ENCODE data around the gene CSF2.

Gene CSF2

GRCh38 chr5:132075719-132076077 is 2.1 kb downstream of the CSF2 start:
- no peaks in the 10 kb centered on the region for H3K36me3 ChIP-seq (ENCODE audit: control insufficient read depth, insufficient read depth, low read length)
- H3K27ac ChIP-seq (ENCODE audit: insufficient read depth, low read length, poor library complexity, severe bottlenecking): no peak overlapping the region
- peaks cover 24% of the 10 kb centered on the region for H3K4me1 ChIP-seq (ENCODE audit: control insufficient read depth, insufficient read depth, low read length, poor library complexity, severe bottlenecking)
- H3K4me3 ChIP-seq (ENCODE audit: insufficient read depth, low read depth, low read length, poor library complexity, severe bottlenecking): no peak overlapping the region
- H3K9me3 ChIP-seq (ENCODE audit: control insufficient read depth, low read length): no peaks in the 10 kb centered on the region
- no peak for DNase-seq
- no peaks in the 10 kb centered on the region for H3K27me3 ChIP-seq (replicated peaks; ENCODE audit: control insufficient read depth, insufficient read depth, low read length, poor library complexity, severe bottlenecking)

- Histone ChIP-seq H3K36me3 (ENCODE audit: control insufficient read depth, insufficient read depth, low read length) (no peaks in the 10 kb centered on the region), H3K27me3 (replicated peaks; ENCODE audit: control insufficient read depth, insufficient read depth, low read length, poor library complexity, severe bottlenecking) (no peaks in the 10 kb centered on the region), H3K27ac (ENCODE audit: insufficient read depth, low read length, poor library complexity, severe bottlenecking) (peak overlapping the region; percentile 22), H3K4me1 (ENCODE audit: control insufficient read depth, insufficient read depth, low read length, poor library complexity, severe bottlenecking) (peaks cover 24% of the 10 kb centered on the region), H3K4me3 (ENCODE audit: insufficient read depth, low read depth, low read length, poor library complexity, severe bottlenecking) (no peak overlapping the region), H3K9me3 (ENCODE audit: control insufficient read depth, low read length) (no peaks in the 10 kb centered on the region)
- DNase-seq: no peak
Observed at GRCh38 chr5:132076202-132076830, 2.7 kb downstream of the CSF2 start.

DNA sequence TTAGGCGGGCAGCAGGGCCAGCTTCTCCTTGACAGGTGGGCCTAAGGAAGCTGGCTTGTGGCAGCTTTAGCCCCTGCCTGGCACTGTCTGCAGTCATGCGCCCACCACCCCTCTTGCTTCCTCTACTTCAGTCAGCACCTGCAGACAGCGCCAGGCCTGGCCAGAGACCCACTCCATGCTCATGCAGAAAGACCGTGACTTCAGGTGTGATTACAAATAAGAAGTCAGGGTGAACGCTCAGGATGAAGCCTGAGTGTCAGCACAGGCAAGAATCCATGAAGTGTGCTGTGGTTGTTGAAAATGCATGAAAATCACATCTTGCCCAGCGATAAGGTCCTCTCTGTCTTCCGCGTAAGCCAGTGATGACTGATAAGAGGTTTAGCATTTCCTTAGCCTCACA is 3.4 kb downstream of the CSF2 start:
- Histone ChIP-seq H3K27ac (ENCODE audit: insufficient read depth, low read length, poor library complexity, severe bottlenecking) (peak overlapping the region; percentile 22), H3K4me1 (ENCODE audit: control insufficient read depth, insufficient read depth, low read length, poor library complexity, severe bottlenecking) (peaks cover 24% of the 10 kb centered on the region), H3K27me3 (replicated peaks; ENCODE audit: control insufficient read depth, insufficient read depth, low read length, poor library complexity, severe bottlenecking) (no peaks in the 10 kb centered on the region), H3K9me3 (ENCODE audit: control insufficient read depth, low read length) (no peaks in the 10 kb centered on the region), H3K4me3 (ENCODE audit: insufficient read depth, low read depth, low read length, poor library complexity, severe bottlenecking) (no peak overlapping the region), H3K36me3 (ENCODE audit: control insufficient read depth, insufficient read depth, low read length) (no peaks in the 10 kb centered on the region)
- no peak for DNase-seq

- Histone ChIP-seq H3K4me3 (ENCODE audit: insufficient read depth, low read depth, low read length, poor library complexity, severe bottlenecking) (no peak overlapping the region), H3K4me1 (ENCODE audit: control insufficient read depth, insufficient read depth, low read length, poor library complexity, severe bottlenecking) (peaks cover 28% of the 10 kb centered on the region), H3K27me3 (replicated peaks; ENCODE audit: control insufficient read depth, insufficient read depth, low read length, poor library complexity, severe bottlenecking) (no peaks in the 10 kb centered on the region), H3K36me3 (ENCODE audit: control insufficient read depth, insufficient read depth, low read length) (no peaks in the 10 kb centered on the region), H3K27ac (ENCODE audit: insufficient read depth, low read length, poor library complexity, severe bottlenecking) (no peak overlapping the region), H3K9me3 (ENCODE audit: control insufficient read depth, low read length) (no peaks in the 10 kb centered on the region)
- DNase-seq: no peak
Observed at GRCh38 chr5:132079081-132079480, 5.5 kb downstream of the CSF2 start.

DNA sequence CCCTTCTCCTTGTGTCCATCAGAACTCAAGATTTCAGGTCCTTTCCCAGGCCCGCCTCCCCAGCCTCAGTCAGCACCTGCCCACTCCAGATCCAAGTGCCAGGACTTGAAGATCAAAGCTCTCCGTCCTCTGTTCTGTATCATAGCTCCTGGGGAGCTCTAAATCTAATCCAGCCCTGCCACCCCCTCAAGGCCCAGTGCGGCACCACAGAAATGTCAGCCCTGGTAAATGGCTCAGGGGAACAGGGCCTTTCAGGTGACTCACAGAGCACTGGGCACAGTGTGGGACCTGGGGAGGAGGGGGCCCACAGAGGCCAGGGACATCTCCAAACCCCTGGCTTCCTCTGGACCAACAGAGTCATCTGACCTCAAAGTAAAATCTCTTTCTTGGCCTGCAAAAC is 6.0 kb downstream of the CSF2 start:
- Histone ChIP-seq H3K9me3 (ENCODE audit: control insufficient read depth, low read length) (no peaks in the 10 kb centered on the region), H3K4me3 (ENCODE audit: insufficient read depth, low read depth, low read length, poor library complexity, severe bottlenecking) (no peak overlapping the region), H3K27ac (ENCODE audit: insufficient read depth, low read length, poor library complexity, severe bottlenecking) (no peak overlapping the region), H3K36me3 (ENCODE audit: control insufficient read depth, insufficient read depth, low read length) (no peaks in the 10 kb centered on the region), H3K4me1 (ENCODE audit: control insufficient read depth, insufficient read depth, low read length, poor library complexity, severe bottlenecking) (peaks cover 28% of the 10 kb centered on the region), H3K27me3 (replicated peaks; ENCODE audit: control insufficient read depth, insufficient read depth, low read length, poor library complexity, severe bottlenecking) (no peaks in the 10 kb centered on the region)
- no peak for DNase-seq

DNA sequence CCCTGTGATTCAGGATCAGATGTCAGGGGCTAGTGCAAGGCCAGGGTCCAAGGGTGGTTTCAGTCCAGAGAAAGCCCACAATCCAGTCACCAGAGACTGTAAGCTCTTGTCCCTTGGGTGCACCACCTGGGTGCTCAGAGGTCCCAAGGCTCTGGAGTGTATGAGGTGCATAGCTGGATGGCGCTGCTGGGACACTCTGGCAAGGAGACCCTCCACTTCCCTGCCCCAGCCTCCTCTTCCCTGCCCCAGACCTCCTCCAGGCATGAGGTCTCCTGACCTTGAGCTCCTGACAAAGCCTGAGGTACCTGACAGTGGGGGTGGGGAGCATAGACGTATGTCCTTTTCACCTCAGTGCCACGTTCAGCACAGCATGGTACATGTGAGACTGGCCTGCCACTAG is 7.0 kb downstream of the CSF2 start:
- Histone ChIP-seq H3K4me1 (ENCODE audit: control insufficient read depth, insufficient read depth, low read length, poor library complexity, severe bottlenecking) (peaks cover 25% of the 10 kb centered on the region), H3K9me3 (ENCODE audit: control insufficient read depth, low read length) (no peaks in the 10 kb centered on the region), H3K27ac (ENCODE audit: insufficient read depth, low read length, poor library complexity, severe bottlenecking) (no peak overlapping the region), H3K36me3 (ENCODE audit: control insufficient read depth, insufficient read depth, low read length) (no peaks in the 10 kb centered on the region), H3K4me3 (ENCODE audit: insufficient read depth, low read depth, low read length, poor library complexity, severe bottlenecking) (no peak overlapping the region), H3K27me3 (replicated peaks; ENCODE audit: control insufficient read depth, insufficient read depth, low read length, poor library complexity, severe bottlenecking) (no peaks in the 10 kb centered on the region)
- DNase-seq: no peak

DNA sequence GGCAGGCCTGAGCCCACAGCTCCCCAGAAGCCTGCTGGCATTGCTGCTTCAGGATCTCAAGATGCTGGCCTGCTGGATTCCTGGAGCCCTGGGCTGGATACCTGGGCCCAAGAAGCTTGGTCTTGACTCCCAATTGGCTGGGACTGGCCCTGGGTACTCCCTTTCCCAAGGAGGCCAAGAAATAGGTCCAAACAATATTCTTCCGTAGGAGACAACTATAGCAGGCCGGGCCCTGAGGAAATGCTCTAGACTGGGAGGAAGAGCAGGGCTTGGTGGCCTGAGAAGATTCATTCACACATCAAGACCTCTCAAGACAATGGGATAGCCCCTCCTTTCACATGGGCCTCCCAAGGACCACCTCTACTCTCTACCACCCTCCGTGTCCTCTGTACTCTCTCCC is 7.9 kb downstream of the CSF2 start:
- no peaks in the 10 kb centered on the region for H3K9me3 ChIP-seq (ENCODE audit: control insufficient read depth, low read length)
- H3K27ac ChIP-seq (ENCODE audit: insufficient read depth, low read length, poor library complexity, severe bottlenecking): no peak overlapping the region
- H3K36me3 ChIP-seq (ENCODE audit: control insufficient read depth, insufficient read depth, low read length): no peaks in the 10 kb centered on the region
- peaks cover 21% of the 10 kb centered on the region for H3K4me1 ChIP-seq (ENCODE audit: control insufficient read depth, insufficient read depth, low read length, poor library complexity, severe bottlenecking)
- H3K4me3 ChIP-seq (ENCODE audit: insufficient read depth, low read depth, low read length, poor library complexity, severe bottlenecking): no peak overlapping the region
- no peaks in the 10 kb centered on the region for H3K27me3 ChIP-seq (replicated peaks; ENCODE audit: control insufficient read depth, insufficient read depth, low read length, poor library complexity, severe bottlenecking)
- no peak for DNase-seq

GRCh38 chr5:132082329-132083023 is 8.9 kb downstream of the CSF2 start:
- Histone ChIP-seq H3K4me1 (ENCODE audit: control insufficient read depth, insufficient read depth, low read length, poor library complexity, severe bottlenecking) (peaks cover 16% of the 10 kb centered on the region), H3K36me3 (ENCODE audit: control insufficient read depth, insufficient read depth, low read length) (no peaks in the 10 kb centered on the region), H3K27me3 (replicated peaks; ENCODE audit: control insufficient read depth, insufficient read depth, low read length, poor library complexity, severe bottlenecking) (no peaks in the 10 kb centered on the region), H3K9me3 (ENCODE audit: control insufficient read depth, low read length) (no peaks in the 10 kb centered on the region), H3K4me3 (ENCODE audit: insufficient read depth, low read depth, low read length, poor library complexity, severe bottlenecking) (no peak overlapping the region), H3K27ac (ENCODE audit: insufficient read depth, low read length, poor library complexity, severe bottlenecking) (no peak overlapping the region)
- no peak for DNase-seq

- no peak for DNase-seq
- peaks cover 16% of the 10 kb centered on the region for H3K4me1 ChIP-seq (ENCODE audit: control insufficient read depth, insufficient read depth, low read length, poor library complexity, severe bottlenecking)
- H3K27me3 ChIP-seq (replicated peaks; ENCODE audit: control insufficient read depth, insufficient read depth, low read length, poor library complexity, severe bottlenecking): no peaks in the 10 kb centered on the region
- H3K4me3 ChIP-seq (ENCODE audit: insufficient read depth, low read depth, low read length, poor library complexity, severe bottlenecking): no peak overlapping the region
- no peak overlapping the region for H3K27ac ChIP-seq (ENCODE audit: insufficient read depth, low read length, poor library complexity, severe bottlenecking)
- H3K36me3 ChIP-seq (ENCODE audit: control insufficient read depth, insufficient read depth, low read length): no peaks in the 10 kb centered on the region
- no peaks in the 10 kb centered on the region for H3K9me3 ChIP-seq (ENCODE audit: control insufficient read depth, low read length)
Observed at GRCh38 chr5:132083071-132083678, 9.6 kb downstream of the CSF2 start.

GRCh38 chr5:132085686-132086085 is 12.1 kb downstream of the CSF2 start:
- no peak for DNase-seq
- Histone ChIP-seq H3K27me3 (replicated peaks; ENCODE audit: control insufficient read depth, insufficient read depth, low read length, poor library complexity, severe bottlenecking) (no peaks in the 10 kb centered on the region), H3K4me3 (ENCODE audit: insufficient read depth, low read depth, low read length, poor library complexity, severe bottlenecking) (no peak overlapping the region), H3K36me3 (ENCODE audit: control insufficient read depth, insufficient read depth, low read length) (no peaks in the 10 kb centered on the region), H3K9me3 (ENCODE audit: control insufficient read depth, low read length) (no peaks in the 10 kb centered on the region), H3K27ac (ENCODE audit: insufficient read depth, low read length, poor library complexity, severe bottlenecking) (no peak overlapping the region), H3K4me1 (ENCODE audit: control insufficient read depth, insufficient read depth, low read length, poor library complexity, severe bottlenecking) (peaks cover 16% of the 10 kb centered on the region)

All from effector memory CD4-positive, alpha-beta T cell (primary cell).